AG08395 (cell line): ENCODE data around the gene ABCC12.
"Not testable (repeated sequence)": the region's sequence is repeated elsewhere in the genome, so short reads cannot be mapped to it uniquely, and the experiment has no call there.

Experiments used
- DNase-seq: peaks from one replicate; pipeline ENCODE4 v3.0.0; 2012; ENCODE audit warnings: mixed read lengths, low spot score

ABCC12 gene

DNA sequence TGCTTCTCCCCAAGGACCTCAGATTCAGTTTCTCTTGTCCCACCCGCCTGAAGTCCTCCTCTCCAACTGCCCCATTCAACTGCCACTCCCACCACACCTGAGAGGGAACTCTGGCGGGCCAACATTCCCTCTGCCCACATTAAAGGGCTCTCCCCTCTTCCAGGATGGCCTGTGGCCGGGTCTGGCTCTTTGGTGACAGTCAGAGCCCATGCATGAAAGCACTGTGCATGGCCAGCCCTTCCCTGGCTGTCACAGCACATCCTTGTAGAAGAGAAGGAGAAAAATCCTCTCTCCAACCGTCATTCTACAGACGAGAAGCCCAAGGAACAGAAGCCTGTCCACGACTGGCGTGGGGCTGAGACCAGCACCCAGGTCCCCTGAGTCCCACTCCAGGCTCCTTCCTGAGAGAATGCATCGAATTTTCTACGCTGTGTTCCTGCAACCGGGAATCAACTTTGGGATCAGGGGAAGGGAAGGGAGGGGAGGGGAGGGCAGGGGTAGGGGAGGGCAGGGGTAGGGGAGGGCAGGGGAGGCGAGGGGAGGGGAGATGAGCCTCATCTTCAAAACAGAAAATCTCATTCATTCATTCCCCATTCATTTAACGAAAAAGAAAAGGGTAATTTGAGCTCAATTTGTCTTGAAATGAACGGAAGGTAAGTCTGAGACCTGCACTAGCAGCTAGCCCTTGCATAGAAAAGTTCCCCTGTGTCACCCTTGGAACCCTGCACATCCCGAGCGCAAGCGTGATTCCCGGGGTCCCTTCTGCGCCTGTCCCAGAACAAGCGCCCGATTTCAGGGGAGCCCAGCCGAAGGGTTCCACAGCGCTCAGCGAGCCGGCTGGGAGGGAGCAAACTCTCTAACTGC, at the start of gene ABCC12:
Gene ABCC12 (minus strand): TSS at position 68 of the 864 bp plus-strand sequence. CDS start 9,569 bp downstream, outside the sequence.
- DNase-seq, result no peak

DNA sequence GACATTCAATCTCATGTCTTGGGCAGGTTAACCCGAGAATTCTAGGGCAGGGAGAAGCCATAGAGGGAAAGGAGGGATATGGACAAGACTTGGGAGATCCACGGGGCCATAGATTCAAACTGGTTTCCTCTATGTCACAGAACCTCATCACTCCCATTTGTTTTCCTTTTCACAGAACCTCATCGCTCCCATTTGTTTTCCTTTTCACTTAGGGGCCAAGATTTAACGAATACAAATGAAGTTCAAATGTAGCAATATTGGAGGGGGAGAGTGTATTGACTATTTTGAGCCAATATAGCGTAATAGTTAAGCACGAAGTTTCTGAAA, 49.0 kb upstream of the ABCC12 start:
- DNase-seq, result no peak

GRCh38 chr16:48203974-48204824, 48.4 kb upstream of the ABCC12 start:
- no peak for DNase-seq

- DNase-seq, result no peak
Observed at GRCh38 chr16:48201515-48202201, 45.9 kb upstream of the ABCC12 start.

- DNase-seq, result no peak
Observed at GRCh38 chr16:48197294-48197693, 41.5 kb upstream of the ABCC12 start.

DNA sequence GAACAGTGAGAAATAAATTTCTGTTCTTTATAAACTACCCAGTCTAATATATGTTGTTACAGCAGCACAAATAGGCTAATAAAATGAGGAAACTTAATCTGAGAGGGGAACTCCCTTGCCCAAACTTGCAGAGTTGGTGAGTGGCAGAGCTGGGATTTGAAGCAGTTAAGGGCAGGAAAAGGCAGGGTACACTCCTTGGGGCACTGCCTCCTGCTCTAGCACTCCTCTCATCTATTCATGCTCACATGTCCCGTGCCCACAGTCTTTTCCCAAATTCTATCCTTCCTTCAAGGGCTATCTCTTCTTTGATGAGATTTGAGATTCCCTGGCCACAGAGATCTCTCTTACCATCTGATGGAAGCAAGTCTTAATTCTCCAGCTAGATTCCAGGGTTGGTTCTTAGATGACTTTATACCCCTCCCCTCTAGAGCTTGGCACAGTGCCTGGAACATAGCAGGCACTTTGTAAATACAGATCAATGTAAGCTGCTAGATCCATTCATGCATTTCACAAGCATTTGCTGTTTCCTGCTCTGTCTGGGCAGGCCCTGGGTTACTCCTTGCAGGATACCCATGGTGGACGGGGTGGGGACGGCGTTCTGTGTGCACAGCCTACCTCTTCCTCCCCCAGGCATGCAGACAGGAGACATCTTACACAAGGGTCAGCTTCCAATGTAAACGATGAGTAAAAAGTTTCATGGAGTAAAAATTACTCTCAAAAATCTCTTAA, 39.2 kb upstream of the ABCC12 start:
- no peak for DNase-seq

- no peak for DNase-seq
Observed at GRCh38 chr16:48193846-48194245, 38.1 kb upstream of the ABCC12 start.

DNA sequence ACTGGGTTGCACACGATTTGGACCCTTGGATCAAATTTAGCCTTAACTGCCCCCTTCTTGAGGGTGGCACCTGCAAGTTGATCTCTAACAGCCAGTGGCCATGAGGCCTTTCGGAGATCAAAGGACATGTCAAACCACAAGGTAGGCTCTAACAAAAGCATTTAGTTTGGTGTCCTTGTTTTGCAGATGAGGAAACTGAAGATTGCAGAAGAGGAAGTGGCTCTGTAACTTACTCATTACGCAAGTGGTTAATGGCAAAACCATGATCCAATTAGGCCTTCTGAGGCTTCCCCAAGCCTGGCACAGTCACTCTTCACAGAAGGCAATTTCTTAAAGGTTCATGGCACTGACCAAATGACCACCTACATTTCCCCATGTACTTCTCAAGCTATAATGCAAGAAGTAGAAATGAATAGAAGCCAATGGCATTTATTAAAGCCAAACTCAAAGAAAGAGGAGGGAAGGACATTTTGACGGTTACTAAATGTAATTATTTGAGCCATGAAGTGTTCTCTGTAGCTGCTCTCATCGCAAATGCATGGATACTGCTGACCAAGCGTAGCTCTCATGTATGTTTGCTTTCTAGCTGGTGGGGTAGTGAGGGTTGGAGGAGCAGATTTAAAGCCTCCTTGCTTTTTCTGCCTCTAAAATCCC, 32.8 kb upstream of the ABCC12 start:
- DNase-seq, result no peak

GRCh38 chr16:48187779-48188178, 32.0 kb upstream of the ABCC12 start:
- no peak for DNase-seq

GRCh38 chr16:48184681-48185080, 28.9 kb upstream of the ABCC12 start:
- no peak for DNase-seq

DNA sequence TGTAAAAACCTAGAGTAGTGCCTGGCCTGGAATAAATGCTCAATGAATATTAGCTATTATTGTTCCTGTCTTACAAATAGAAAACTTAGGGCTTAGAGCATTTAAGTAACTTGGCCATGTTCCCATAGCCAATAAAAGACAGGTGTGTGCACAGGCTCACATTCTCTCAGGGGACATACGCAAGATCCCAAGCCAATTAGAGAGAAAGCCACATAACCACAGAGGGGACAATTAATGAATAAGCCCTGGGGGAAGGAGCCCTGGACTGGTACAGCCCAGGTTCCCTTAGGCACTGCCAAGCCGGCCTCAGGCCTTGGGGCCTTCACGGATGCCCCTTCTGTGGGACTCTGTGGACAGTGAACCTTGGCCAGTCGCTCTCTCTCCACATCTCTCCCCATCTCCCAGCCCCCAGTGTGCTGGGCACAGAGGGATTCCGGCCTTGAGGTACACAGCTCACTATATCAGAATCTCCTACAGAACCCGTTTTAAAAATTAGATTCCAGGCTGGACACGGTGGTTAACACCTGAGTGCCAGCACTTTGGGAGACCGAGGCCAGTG, 27.3 kb upstream of the ABCC12 start:
- DNase-seq, result no peak

DNA sequence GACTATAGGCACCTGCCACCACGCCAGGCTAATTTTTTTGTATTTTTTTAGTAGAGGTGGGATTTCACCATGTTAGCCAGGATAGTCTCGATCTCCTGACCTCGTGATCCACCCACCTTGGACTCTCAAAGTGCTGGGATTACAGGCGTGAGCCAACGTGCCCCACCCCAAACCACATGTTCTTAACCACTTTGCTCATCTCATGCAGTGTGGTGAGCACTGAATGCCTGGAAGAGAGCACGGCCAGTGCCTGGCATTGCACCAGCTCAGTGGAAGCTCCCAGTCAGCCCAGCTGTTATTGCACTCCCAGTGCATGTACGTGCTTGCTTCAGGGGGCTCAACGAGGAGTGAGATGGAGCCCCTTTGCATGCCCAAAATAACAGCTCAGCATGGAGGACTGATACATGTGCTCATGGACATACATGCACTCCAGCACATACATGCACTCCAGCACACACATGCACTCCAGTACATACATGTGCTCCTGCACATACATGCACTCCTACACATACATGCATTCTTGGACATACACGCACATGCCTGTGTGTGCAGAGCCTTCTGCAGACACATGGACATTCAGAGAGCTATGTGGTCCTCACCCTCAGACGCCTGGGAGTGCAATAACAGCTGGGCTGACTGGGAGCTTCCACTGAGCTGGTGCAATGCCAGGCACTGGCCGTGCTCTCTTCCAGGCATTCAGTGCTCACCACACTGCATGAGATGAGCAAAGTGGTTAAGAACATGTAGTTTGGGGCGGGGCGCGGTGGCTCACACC, 26.1 kb upstream of the ABCC12 start:
- not testable (repeated sequence) for DNase-seq

DNA sequence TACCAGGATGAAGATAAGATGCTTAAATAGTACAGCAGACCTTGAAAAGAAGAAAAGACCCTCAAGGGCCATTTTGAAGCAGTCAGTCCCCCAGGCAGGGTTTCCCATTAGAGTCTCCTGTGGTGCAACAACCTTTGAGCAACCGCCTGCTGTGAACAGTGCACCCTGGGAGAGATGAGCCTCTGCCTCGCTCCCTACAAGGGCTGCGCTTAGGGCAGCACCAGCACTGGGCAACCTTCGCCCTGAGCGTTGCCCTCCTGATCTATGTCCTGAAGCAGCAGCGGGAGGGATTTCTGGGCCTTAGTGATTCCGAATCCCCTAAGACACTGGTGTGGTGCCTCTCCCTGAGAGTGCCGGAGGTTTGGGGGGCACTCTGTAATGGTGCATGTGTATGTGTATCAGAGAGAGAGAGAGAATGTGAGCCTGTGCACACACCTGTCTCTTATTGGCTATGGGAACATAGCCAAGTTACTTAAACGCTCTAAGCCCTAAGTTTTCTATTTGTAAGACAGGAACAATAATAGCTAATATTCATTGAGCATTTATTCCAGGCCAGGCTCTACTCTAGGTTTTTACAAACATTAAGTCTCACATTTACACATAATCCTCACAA, 25.2 kb upstream of the ABCC12 start:
- DNase-seq, result no peak

- no peak for DNase-seq
Observed at GRCh38 chr16:48176635-48177408, 21.0 kb upstream of the ABCC12 start.

- no peak for DNase-seq
Observed at GRCh38 chr16:48173889-48174288, 18.1 kb upstream of the ABCC12 start.

DNA sequence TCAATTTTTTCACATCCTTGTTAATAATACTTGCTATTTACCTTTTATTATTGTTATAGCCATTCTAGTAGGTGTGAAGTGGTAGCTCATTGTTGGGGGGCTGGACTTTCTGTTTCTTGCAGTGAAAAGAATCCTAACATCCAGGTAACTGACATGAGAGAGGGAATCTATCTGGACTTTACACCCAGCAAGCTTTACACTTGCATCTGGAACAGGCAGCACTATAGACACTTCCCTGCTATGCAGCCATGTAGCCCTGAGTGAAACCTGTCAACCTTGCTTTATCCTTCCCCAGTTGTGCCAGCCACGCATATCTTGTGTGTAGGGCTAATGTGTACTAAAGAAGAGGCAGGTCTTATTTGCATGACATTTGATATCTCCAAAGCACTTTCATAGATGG, 16.9 kb upstream of the ABCC12 start:
- DNase-seq, result no peak

- no peak for DNase-seq
Observed at GRCh38 chr16:48169896-48170295, 14.1 kb upstream of the ABCC12 start.

GRCh38 chr16:48168075-48168474, 12.3 kb upstream of the ABCC12 start:
- no peak for DNase-seq

- DNase-seq, result not testable (repeated sequence)
Observed at GRCh38 chr16:48166617-48167016, 10.8 kb upstream of the ABCC12 start.
